ENCODE measurements around the gene ATAD3A.
"Not testable (repeated sequence)": the region's sequence is repeated elsewhere in the genome, so short reads cannot be mapped to it uniquely, and the experiment has no call there.

The ATAD3A gene

DNA sequence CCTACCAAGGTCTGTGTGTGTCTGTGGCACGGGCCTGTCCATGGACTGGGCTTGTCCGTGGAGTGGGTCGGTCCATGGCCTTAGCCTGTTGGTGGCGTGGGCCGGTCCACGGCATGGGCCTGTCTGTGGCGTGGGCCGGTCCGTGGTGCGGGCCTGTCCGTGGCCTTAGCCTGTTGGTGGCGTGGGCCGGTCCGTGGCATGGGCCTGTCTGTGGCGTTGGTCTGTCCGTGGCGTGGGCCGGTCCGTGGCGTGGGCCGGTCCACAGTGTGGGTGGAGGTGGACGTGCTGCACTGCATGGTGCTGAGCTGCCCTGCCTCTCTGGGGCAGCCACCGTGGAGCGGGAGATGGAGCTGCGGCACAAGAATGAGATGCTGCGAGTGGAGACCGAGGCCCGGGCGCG is 30.2 kb upstream of the ATAD3A start:
- H3K4me1 ChIP-seq (ENCODE audit: control insufficient read depth, insufficient read depth, low read length); H3K27ac ChIP-seq (ENCODE audit: extremely low read depth, low read depth, low read length); H3K9me3 ChIP-seq (ENCODE audit: control insufficient read depth, insufficient read depth, low read depth, low read length); H3K4me3 ChIP-seq (ENCODE audit: low read depth, low read length); CTCF ChIA-PET: not testable (repeated sequence)
- POLR2A ChIA-PET: interaction anchor here (0.5 kb wide), 1 partner anchor 21 kb away, joined by 6 read pairs; no protein-coding TSS in a partner anchor
- TF ChIP-seq SCRT2 (tag by site-specific recombination; IDR thresholded peaks at IDR 0.05): peak; percentile 59
- H3K36me3 ChIP-seq (ENCODE audit: control insufficient read depth in 2 of 2, insufficient read depth in 1 of 2, low read length in 2 of 2): peaks cover 27 to 81% of the 10 kb centered on the region in 2 experiments; a peak in 2 of 3 replicates

- Histone ChIP-seq H3K4me3 (ENCODE audit: low read depth, low read length) (no peak overlapping the region), H3K4me1 (ENCODE audit: control insufficient read depth, insufficient read depth, low read length) (no peaks in the 10 kb centered on the region), H3K9me3 (ENCODE audit: control insufficient read depth, insufficient read depth, low read depth, low read length) (no peaks in the 10 kb centered on the region), H3K36me3 (ENCODE audit: control insufficient read depth in 2 of 2, insufficient read depth in 1 of 2, low read length in 2 of 2) (peaks cover 21 to 82% of the 10 kb centered on the region in 2 experiments; a peak in 2 of 3 replicates), H3K27ac (ENCODE audit: extremely low read depth, low read depth, low read length) (no peak overlapping the region)
- ChIA-PET CTCF (no interaction called here), POLR2A (no interaction called here)
- TF ChIP-seq ZNF510 (tag by site-specific recombination; IDR thresholded peaks at IDR 0.05; ENCODE audit: insufficient replicate concordance): no peak
- no peak for TF ChIP-seq ZNF658 (tag by site-specific recombination; IDR thresholded peaks at IDR 0.05)
- no peak for TF ChIP-seq ZNF266 (tag by site-specific recombination; IDR thresholded peaks at IDR 0.05; ENCODE audit: low read depth)
- no peak for TF ChIP-seq ZNF302 (tag by site-specific recombination; IDR thresholded peaks at IDR 0.05; ENCODE audit: low read depth)
- TF ChIP-seq BCL11A (tag by site-specific recombination; IDR thresholded peaks at IDR 0.05; ENCODE audit: low read depth): no peak
- peak; percentile 55 for TF ChIP-seq ZFHX2 (tag by site-specific recombination; conservative IDR thresholded peaks at IDR 0.05)
- no peak for TF ChIP-seq SETDB1 (IDR thresholded peaks at IDR 0.05; ENCODE audit: insufficient read length, low read length)
- no peak for TF ChIP-seq ZNF423 (tag by site-specific recombination; IDR thresholded peaks at IDR 0.05)
- no peak for TF ChIP-seq ZNF776 (tag by site-specific recombination; IDR thresholded peaks at IDR 0.05; ENCODE audit: borderline replicate concordance)
- TF ChIP-seq ZNF23 (tag by site-specific recombination; IDR thresholded peaks at IDR 0.05; ENCODE audit: borderline replicate concordance): no peak
- TF ChIP-seq ZNF362 (tag by site-specific recombination; IDR thresholded peaks at IDR 0.05): no peak
- TF ChIP-seq ZNF184 (tag by site-specific recombination; IDR thresholded peaks at IDR 0.05): no peak
- TF ChIP-seq EGR2 (tag by site-specific recombination; IDR thresholded peaks at IDR 0.05; ENCODE audit: low read depth): peak; percentile 76
- TF ChIP-seq FEZF1 (tag by site-specific recombination; IDR thresholded peaks at IDR 0.05): no peak
Observed at GRCh38 chr1:1482856-1483255, 29.1 kb upstream of the ATAD3A start.

DNA sequence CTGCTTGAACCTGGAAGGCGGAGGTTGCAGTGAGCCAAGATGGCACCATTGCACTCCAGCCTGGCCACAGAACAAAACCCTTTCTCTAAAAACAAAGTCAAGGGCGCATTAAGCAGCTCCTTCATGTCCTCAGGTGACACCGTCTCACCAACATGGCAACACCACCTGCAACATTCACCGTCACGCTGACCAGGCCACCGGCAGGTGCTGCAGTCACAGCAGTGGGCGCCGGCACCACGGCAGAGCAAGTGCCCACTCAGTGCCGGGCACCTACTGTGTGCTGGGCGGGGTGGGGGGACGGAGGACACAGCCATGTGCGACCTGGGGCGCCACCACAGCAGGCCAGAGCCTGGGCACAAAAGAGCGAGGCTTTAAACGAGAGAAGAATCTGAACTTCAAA is 28.2 kb upstream of the ATAD3A start:
- ChIA-PET POLR2A (no interaction called here), CTCF (no interaction called here)
- H3K36me3 ChIP-seq (ENCODE audit: control insufficient read depth in 2 of 2, insufficient read depth in 1 of 2, low read length in 2 of 2): peaks cover 24 to 84% of the 10 kb centered on the region in 2 experiments; a peak in 2 of 3 replicates
- H3K4me3 ChIP-seq (ENCODE audit: low read depth, low read length): no peak overlapping the region
- TF ChIP-seq ZNF664 (tag by site-specific recombination; IDR thresholded peaks at IDR 0.05): no peak
- TF ChIP-seq ZNF433 (tag by site-specific recombination; IDR thresholded peaks at IDR 0.05; ENCODE audit: low read depth): no peak
- no peak for TF ChIP-seq KLF1 (tag by site-specific recombination; IDR thresholded peaks at IDR 0.05)
- no peak for TF ChIP-seq ZNF530 (tag by site-specific recombination; IDR thresholded peaks at IDR 0.05; ENCODE audit: low read depth)
- TF ChIP-seq ZNF202 (tag by site-specific recombination; IDR thresholded peaks at IDR 0.05; ENCODE audit: borderline replicate concordance): no peak
- no peak for TF ChIP-seq ZNF26 (tag by site-specific recombination; IDR thresholded peaks at IDR 0.05)
- no peak for TF ChIP-seq REPIN1 (tag by site-specific recombination; IDR thresholded peaks at IDR 0.05; ENCODE audit: low read depth)
- no peaks in the 10 kb centered on the region for H3K4me1 ChIP-seq (ENCODE audit: control insufficient read depth, insufficient read depth, low read length)
- H3K27ac ChIP-seq (ENCODE audit: extremely low read depth, low read depth, low read length): no peak overlapping the region
- no peaks in the 10 kb centered on the region for H3K9me3 ChIP-seq (ENCODE audit: control insufficient read depth, insufficient read depth, low read depth, low read length)

GRCh38 chr1:1484976-1485750 is 26.8 kb upstream of the ATAD3A start:
- peaks cover 18 to 86% of the 10 kb centered on the region in 2 experiments; a peak in 2 of 3 replicates for H3K36me3 ChIP-seq (ENCODE audit: control insufficient read depth in 2 of 2, insufficient read depth in 1 of 2, low read length in 2 of 2)
- CTCF ChIA-PET: interaction anchor here (0.8 kb wide), 1 partner anchor 19 kb away, joined by 3 read pairs; no protein-coding TSS in a partner anchor
- POLR2A ChIA-PET; H3K27ac ChIP-seq (ENCODE audit: extremely low read depth, low read depth, low read length); H3K9me3 ChIP-seq (ENCODE audit: control insufficient read depth, insufficient read depth, low read depth, low read length); H3K4me1 ChIP-seq (ENCODE audit: control insufficient read depth, insufficient read depth, low read length); H3K4me3 ChIP-seq (ENCODE audit: low read depth, low read length): not testable (repeated sequence)

- H3K4me1 ChIP-seq (ENCODE audit: control insufficient read depth, insufficient read depth, low read length); H3K27ac ChIP-seq (ENCODE audit: extremely low read depth, low read depth, low read length); CTCF ChIA-PET; H3K4me3 ChIP-seq (ENCODE audit: low read depth, low read length); POLR2A ChIA-PET; H3K9me3 ChIP-seq (ENCODE audit: control insufficient read depth, insufficient read depth, low read depth, low read length): not testable (repeated sequence)
- H3K36me3 ChIP-seq (ENCODE audit: control insufficient read depth in 2 of 2, insufficient read depth in 1 of 2, low read length in 2 of 2): peaks cover 18 to 86% of the 10 kb centered on the region in 2 experiments; a peak in 2 of 3 replicates
Observed at GRCh38 chr1:1485755-1486317, 26.1 kb upstream of the ATAD3A start.
